Renal pelvis (tissue), 4 donors: Measurements from ENCODE around the gene TCTN2. TPM values are rescaled to one million over a fixed set of nuclear protein-coding genes. Genes with fewer than 3 reads are reported as not detected.

Experiments used
- DNase-seq: peaks from one replicate; pipeline ENCODE4 v3.0.0-alpha.2; 2013
- polyA plus RNA-seq, 3 donors: library from polyadenylated mRNA; unstranded; fragments of 120-200 nt; gene quantifications; one replicate each; pipeline ENCODE4 v1.2.1, GENCODE V29; 2013; ENCODE audit not compliant: insufficient read length in 3 of 3

Gene TCTN2
- polyA plus RNA-seq, 3 donors = 25.6 to 34.1 (median 33.8) TPM

DNA sequence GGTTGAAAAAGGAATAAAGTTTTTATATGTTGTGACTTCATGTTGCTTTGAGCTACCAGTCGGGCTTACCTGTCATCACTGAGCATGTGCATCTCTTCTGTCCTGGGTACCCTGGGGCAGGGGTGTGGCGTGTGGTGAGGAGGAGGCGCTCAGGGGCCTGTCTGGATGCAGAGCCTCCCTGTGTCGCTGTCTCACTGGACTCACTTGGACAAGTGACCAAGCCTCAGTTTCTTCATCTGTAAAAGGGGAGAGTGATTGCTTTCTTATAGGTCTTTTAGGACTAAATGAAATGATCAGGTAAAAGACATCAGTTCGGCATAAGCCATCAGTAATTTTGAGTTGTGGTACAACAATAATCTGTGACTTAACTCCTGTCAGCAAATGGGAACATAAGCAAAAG is 63.4 kb downstream of the TCTN2 start:
- no peak for DNase-seq

DNA sequence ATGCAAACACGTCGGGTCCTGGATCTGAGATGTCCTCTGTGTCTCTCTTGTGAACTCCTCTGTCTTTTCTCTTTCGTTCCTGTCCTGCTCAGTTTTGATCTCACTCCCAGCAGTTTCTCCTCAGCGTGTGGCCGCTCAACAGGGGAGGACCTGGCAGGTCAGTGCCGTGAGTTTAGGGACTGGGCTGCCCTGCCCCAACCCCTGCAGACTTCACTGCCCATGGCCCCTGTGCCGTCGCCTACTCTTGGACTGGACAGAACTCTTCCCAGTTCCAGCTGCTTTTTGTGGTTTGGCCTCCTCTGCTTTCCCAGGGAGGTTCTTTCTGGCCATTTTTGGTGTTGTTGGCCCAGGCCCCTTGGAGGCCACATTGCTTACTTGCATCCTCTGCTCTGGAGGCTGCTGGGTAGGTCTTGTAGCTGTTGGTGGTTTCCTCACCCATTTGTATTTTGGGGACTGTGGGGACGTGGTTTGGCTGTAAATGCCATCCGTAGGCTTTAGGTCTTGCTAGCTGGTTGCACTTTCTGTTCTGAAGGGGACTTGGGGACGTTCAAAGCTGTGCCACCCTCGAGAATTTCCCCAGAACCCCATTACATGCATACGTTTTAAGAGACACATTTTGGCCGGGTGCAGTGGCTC is 71.1 kb downstream of the TCTN2 start:
- DNase-seq = no peak

DNA sequence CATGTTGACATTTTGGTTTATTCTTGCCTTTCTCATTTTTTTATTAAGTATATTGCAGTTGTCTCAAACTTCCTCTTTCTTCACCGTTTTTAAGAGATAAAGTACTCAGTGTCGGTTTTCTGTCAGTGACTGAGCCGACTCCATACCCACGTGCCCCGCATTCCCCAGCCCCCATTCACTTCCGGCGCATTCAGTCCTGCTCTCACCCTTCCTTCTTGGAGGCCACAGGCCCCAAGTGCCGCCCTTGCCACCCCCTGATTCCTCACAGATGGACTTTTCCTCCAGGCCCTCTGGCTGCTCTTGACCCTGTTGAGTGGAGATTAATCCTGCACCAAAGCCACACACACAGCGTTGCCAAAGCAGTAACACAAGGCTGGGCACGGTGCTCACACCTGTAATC is 72.1 kb downstream of the TCTN2 start:
- no peak for DNase-seq

DNA sequence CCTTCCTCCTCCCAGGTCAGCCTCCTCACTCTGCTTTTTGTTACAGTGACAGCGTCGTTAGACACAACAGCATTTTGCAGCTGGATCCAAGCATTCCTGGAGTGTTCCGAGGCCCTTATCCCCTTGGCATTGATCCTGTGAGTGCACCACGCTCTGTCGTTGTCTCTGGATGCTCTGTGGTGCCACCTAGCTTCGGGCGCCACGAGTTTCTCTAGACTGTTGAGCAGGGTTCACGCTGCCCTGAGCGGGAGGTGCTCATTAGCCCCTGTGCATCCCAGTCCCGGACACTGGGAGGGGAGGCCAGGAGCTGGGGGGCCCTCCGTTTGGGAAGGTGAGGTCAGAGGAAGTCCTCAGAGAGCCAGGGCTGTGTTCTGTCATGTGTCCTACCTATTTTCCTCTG is 73.9 kb downstream of the TCTN2 start:
- DNase-seq = no peak

DNA sequence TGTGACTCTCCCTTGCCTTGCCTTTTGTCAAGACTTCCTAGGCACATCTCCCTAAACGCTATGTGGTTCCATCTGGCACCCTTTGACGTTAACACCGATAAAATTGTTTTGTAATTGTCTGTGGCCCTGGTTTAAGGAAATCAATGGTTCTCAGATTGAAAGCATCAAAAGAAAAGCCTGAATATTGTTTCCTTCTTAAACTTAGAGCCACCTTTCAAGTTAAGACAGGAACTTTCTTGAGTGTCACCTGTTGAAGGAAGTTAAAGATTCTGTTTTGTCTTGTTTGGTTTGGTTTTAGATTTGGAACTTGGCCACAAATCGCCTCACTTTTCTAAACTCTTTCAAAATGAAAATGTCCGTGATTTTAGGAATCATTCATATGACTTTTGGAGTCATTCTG is 76.4 kb downstream of the TCTN2 start:
- DNase-seq = no peak

DNA sequence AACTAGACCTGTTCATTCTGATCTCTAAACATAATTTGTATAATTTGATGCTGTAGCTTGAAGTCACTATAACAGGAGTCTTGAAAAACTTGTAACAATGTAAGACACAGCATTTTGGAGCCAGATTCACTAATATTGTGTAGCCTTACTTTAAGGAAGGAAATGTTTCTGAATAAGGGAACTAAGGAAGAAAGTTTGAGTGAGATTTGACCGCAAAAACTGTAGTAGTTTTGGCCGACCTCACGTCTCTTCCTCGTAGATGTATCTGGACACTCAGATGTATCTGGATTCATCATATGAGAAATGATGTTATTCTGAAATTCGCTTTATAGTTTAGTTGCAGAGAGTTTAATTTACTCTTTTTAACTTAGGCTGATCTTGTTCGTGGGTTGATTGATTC is 77.2 kb downstream of the TCTN2 start:
- no peak for DNase-seq

DNA sequence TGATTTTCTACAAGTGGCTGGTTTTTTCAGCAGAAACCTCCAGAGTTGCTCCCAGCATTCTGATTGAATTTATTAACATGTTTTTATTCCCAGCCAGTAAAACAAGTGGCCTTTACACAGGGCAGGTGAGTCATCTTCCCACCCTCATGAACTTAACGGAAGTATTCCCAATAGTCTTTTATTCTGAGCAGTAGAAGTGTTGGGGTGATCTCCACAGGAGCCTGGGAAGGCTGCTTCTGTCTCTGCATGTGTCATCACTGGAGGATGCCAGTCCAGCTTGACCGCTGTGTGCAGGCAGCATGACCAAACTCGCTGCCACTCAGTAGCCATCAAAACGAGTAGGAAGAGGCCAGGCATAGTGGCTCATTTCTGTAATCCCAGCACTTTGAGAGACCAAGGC is 77.7 kb downstream of the TCTN2 start:
- no peak for DNase-seq

DNA sequence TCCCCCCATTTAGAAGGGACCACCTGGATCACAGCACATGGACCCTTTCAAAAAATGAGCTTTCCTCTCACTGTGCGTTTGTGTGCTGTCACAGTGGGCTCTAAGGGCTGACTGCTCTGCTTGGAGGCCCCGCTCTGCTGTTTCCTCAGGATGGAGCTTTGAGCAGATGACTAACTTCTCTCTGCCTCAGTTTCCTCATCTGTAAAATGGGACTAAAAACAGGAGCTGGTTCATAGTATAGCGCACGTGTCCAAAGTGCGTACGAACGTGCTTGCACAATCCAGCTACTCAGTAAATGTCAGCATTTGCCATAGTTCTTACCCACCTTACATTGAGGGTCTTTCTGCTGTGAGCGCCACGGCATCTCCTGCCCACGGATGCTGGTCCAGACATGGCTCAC is 78.4 kb downstream of the TCTN2 start:
- no peak for DNase-seq

DNA sequence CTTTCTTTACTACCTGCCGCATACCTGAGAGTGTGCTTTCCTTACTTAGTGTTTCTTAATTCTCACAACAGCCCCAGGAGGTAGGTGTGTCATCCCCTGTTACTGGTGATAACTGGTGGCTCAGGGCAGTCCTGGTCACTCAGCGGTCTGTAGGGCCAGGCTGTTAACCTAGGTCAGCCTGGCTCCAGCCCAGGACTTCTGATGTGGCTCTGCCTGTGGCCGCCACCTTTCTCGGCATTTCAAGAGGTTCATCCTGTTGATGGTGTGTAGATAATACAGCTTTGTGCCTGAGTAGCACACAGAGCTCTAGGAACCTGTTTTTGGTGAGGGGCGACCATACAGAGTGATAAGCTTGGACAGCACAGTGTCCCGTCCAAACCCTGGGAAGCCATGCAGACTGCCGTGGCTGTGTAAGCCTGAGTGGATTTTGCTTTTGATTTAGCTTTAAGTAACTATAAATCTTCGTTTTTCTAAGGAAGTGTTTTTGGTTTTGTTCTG is 79.3 kb downstream of the TCTN2 start:
- no peak for DNase-seq

DNA sequence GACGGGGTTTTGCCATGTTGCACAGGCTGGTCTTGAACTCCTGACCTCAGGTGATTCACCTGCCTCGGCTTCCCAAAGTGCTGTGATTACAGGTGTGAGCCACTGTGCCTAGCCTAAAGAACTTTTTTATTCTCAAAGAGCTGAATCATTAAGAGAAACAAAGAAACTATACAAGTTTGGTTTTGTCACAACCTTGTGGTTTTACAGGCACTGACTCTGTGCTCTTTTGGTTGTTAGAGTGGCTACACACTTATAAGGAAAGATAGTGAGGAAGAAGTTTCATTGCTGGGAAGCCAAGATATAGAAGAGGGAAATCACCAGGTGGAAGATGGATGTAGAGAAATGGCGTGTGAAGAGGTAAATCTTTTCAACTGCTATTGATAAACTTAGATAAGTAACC is 81.1 kb downstream of the TCTN2 start:
- DNase-seq = no peak

DNA sequence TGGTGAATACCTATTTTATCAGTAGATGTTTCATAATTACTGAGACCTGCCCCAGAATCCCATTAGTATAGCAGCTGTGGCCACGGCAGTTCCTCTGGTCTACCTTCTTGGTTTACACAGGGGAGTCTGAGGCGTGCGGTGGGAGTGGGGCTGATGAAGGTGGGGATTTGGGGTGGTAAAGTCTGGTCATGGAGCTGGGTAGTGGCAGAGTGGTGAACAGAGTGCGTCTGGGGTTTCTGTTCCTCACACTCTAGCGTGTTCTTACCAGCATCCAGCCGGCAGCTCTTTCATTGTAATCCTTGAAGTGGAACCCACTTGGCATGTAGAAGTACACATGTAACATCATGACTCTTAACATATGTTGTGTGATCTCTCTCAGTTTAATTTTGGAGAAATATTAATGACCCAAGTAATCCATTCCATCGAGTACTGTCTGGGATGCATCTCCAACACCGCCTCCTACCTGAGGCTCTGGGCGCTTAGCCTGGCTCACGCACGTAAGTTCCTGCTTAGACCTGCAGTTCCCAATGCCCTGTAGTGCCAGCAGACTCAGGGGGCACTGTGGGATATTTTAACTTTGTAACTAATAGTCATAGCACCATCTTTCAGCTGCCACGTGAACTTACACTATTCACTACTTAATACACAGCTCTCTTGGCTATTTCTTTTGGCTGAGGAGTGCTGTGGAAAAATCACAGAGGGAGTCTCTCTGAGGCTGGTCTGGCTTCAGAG is 83.3 kb downstream of the TCTN2 start:
- DNase-seq = no peak

DNA sequence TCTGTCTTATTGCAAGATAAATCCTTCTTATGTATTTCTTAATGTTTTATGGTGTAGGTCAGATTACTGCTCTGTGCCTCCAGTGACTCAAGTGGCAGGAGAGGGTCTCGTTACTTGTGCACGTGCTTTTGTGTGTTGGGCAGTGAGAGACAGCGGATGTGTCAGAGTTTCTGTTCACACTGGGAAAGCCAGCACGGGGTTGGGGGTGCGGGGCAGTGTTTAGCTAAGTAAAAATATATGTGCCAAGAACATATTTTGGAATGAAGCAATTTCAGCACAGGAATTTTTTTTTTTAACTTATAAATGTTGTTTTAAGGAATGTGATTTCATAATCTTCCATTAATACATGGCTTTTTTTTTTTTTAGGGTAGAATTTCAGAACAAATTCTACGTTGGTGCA is 86.6 kb downstream of the TCTN2 start:
- no peak for DNase-seq

Other genes starting within 250 kb of the TCTN2 start
- 1 to 10 TPM; 5.2 to 6.4 (median 5.6) TPM for gene RILPL2, start 234.4 kb upstream of the TCTN2 start, polyA plus RNA-seq
- gene SNRNP35, start 213.0 kb upstream of the TCTN2 start, polyA plus RNA-seq = 10 to 100 TPM; 42.8 to 44.3 (median 43.8) TPM
- 10 to 100 TPM; 20.5 to 22.9 (median 21.5) TPM for gene RILPL1, start 137.4 kb upstream of the TCTN2 start, polyA plus RNA-seq
- gene TMED2, start 86.6 kb upstream of the TCTN2 start, polyA plus RNA-seq = 100 to 1,000 TPM; 202 to 213 (median 208) TPM
- gene DDX55, start 69.0 kb upstream of the TCTN2 start, polyA plus RNA-seq = 10 to 100 TPM; 21.0 to 46.6 (median 39.4) TPM
- 10 to 100 TPM; 58.9 to 69.1 (median 67.1) TPM for gene EIF2B1, start 37.4 kb upstream of the TCTN2 start, polyA plus RNA-seq
- gene GTF2H3, start 37.3 kb upstream of the TCTN2 start, polyA plus RNA-seq = 10 to 100 TPM; 23.6 to 41.7 (median 35.7) TPM
- gene ATP6V0A2, start 41.2 kb downstream of the TCTN2 start, polyA plus RNA-seq = 10 to 100 TPM; 16.8 to 25.8 (median 24.5) TPM
- gene DNAH10, start 91.2 kb downstream of the TCTN2 start, polyA plus RNA-seq = 1 to 10 TPM; 6.1 to 7.6 (median 7.5) TPM